Ovary (tissue), 9 donors: Measurements from ENCODE around the gene PZP. TPM values are rescaled to one million over a fixed set of nuclear protein-coding genes. Genes with fewer than 3 reads are reported as not detected.
"Not testable (repeated sequence)": the region's sequence is repeated elsewhere in the genome, so short reads cannot be mapped to it uniquely, and the experiment has no call there.

Experiments
- DNase-seq, 5 donors: peaks; one replicate each; pipeline ENCODE4 v3.0.0-alpha.2; 2019 to 2020
- H3K27ac ChIP-seq, 2 donors: fragments of 200-600 bp; one replicate each; pipeline versions ENCODE4 v1.5.1 to v1.8.0; 2019 to 2022
- H3K27me3 ChIP-seq: fragments of 200-600 bp; one replicate; pipeline ENCODE4 v1.8.0; 2022
- H3K36me3 ChIP-seq: fragments of 200-600 bp; sonication (generic); one replicate; pipeline ENCODE4 v1.5.1; 2019
- H3K4me1 ChIP-seq: one replicate; pipeline ENCODE4 v1.8.1; 2013; ENCODE audit warnings: mild to moderate bottlenecking, moderate library complexity; ENCODE audit not compliant: insufficient read depth
- H3K4me3 ChIP-seq: fragments of 200-600 bp; sonication (generic); one replicate; pipeline ENCODE4 v1.5.1; 2017
- H3K9me3 ChIP-seq, 2 donors: fragments of 200-600 bp in 1 of 2; sonication (generic) in 1 of 2; one replicate each; pipeline versions ENCODE4 v1.5.1 to v1.8.1; 2013 to 2019; ENCODE audit warnings: mild to moderate bottlenecking in 1 of 2, moderate library complexity in 1 of 2
- CTCF ChIP-seq, 3 donors: fragments of 450-650 bp in 2 of 3; fragments of 200-600 bp in 1 of 3; IDR thresholded peaks; one replicate each; pipeline versions ENCODE4 v1.5.1 to v1.8.0; 2016 to 2022; ENCODE audit warnings: antibody characterized with exemption in 3 of 3, mild to moderate bottlenecking in 1 of 3
- EP300 ChIP-seq: sonication (generic); formaldehyde crosslinking; IDR thresholded peaks from one replicate; pipeline ENCODE4 v1.6.1; 2017; ENCODE audit warnings: antibody characterized with exemption
- POLR2A ChIP-seq: fragments of 450-650 bp; IDR thresholded peaks from one replicate; pipeline ENCODE4 v1.6.1; 2017; ENCODE audit warnings: antibody characterized with exemption, mild to moderate bottlenecking, moderate library complexity
- WGBS, 3 donors: extraction: QIAGEN DNeasy Blood & Tissue Kit in 1 of 3; methylation state at CpG; one replicate each; pipeline versions ENCODE4 v1.1.5 to v1.1.7; 2013 to 2017; 5-methylcytosine and 5-hydroxymethylcytosine counted together
- intact Hi-C, 4 donors: fragments of 100-400 bp; cut with DNase I; formaldehyde crosslinking; loops; one replicate each; pipeline versions ENCODE4 v1.11.0 to v1.15.1; 2022 to 2023
- polyA plus RNA-seq, 2 donors: library from polyadenylated mRNA; stranded (reverse); fragments of 200-250 nt in 1 of 2; fragments of 350-450 nt in 1 of 2; fragmentation: Illumina TruSeq in 1 of 2; extraction: RNeasy Lipid Tissue Mini Kit (QIAGEN cat#74804) in 1 of 2; gene quantifications; one replicate each; pipeline ENCODE4 v1.2.3, GENCODE V29; 2013 to 2014
- total RNA-seq, 7 donors: library from RNA; depleted of rRNA in 2 of 7; stranded (reverse); fragments of >200 nt in 2 of 7; fragmentation: NEBNext Ultra II Directional in 3 of 7; extraction: Animal tissue kit (Norgen Biotek cat#: 25700) in 3 of 7; gene quantifications; one replicate each; pipeline versions ENCODE4 v1.1.0 to v1.2.4, GENCODE V29; 2016 to 2023
- donor health status: DM: no; HTN: no; CAD: no; lungs with moderate emphysema.
- donor health status: DM: no; HTN: no; CAD: no.
- donor health status: Bipolar disorder and iron deficiency.
- donor health status: DM: yes; HTN: yes; CAD: no.
- donor health status: DM: no; HTN: no; CAD: no.
- donor health status: DM: yes; HTN: yes; CAD: no.

PZP gene
- total and polyA plus RNA-seq, 9 donors = 0.11 to 1.1 (median 0.21) TPM; not detected in 1

GRCh38 chr12:9243999-9244649, 35.9 kb upstream of the PZP start:
- TF ChIP-seq EP300 = no peak
- TF ChIP-seq POLR2A = no peak
- no peak for TF ChIP-seq CTCF (IDR thresholded peaks at IDR 0.05)
- no peaks in the 10 kb centered on the region for H3K27me3 ChIP-seq
- DNase-seq = no peak
- H3K4me3 ChIP-seq = no peak overlapping the region
- intact Hi-C loops = no loop called here
- 86 to 93% (median 91%) methylated on average over 1 of the region's 1 CpG for WGBS, 3 donors
- H3K36me3 ChIP-seq = no peaks in the 10 kb centered on the region
- no peaks in the 10 kb centered on the region for H3K9me3 ChIP-seq
- no peak overlapping the region for H3K27ac ChIP-seq
- H3K4me1 ChIP-seq = no peaks in the 10 kb centered on the region

GRCh38 chr12:9241301-9241700, 33.1 kb upstream of the PZP start:
- 90 to 95% (median 90%) methylated on average over 3 of the region's 3 CpGs for WGBS, 3 donors
- H3K27ac ChIP-seq = no peak overlapping the region
- no peaks in the 10 kb centered on the region for H3K36me3 ChIP-seq
- no peaks in the 10 kb centered on the region for H3K27me3 ChIP-seq
- DNase-seq = no peak
- no peak for TF ChIP-seq EP300
- TF ChIP-seq POLR2A = no peak
- no peak for TF ChIP-seq CTCF (IDR thresholded peaks at IDR 0.05)
- intact Hi-C loops = no loop called here
- H3K9me3 ChIP-seq = no peaks in the 10 kb centered on the region
- H3K4me3 ChIP-seq = no peak overlapping the region
- no peaks in the 10 kb centered on the region for H3K4me1 ChIP-seq

GRCh38 chr12:9240776-9241175, 32.6 kb upstream of the PZP start:
- no peaks in the 10 kb centered on the region for H3K9me3 ChIP-seq
- no peaks in the 10 kb centered on the region for H3K4me1 ChIP-seq
- intact Hi-C loops = no loop called here
- 84 to 90% (median 87%) methylated on average over 5 of the region's 5 CpGs for WGBS, 3 donors
- H3K36me3 ChIP-seq = no peaks in the 10 kb centered on the region
- TF ChIP-seq POLR2A (no peak), CTCF (IDR thresholded peaks at IDR 0.05) (no peak), EP300 (no peak)
- no peak for DNase-seq
- no peaks in the 10 kb centered on the region for H3K27me3 ChIP-seq
- H3K4me3 ChIP-seq = no peak overlapping the region
- no peak overlapping the region for H3K27ac ChIP-seq

- WGBS, 3 donors = 28 to 46% (median 33%) methylated on average over 33 of the region's 33 CpGs
- H3K27ac ChIP-seq = not testable (repeated sequence)
Observed at GRCh38 chr12:9240004-9240635, 31.9 kb upstream of the PZP start.

GRCh38 chr12:9237286-9237685, 29.1 kb upstream of the PZP start:
- no peaks in the 10 kb centered on the region for H3K36me3 ChIP-seq
- H3K9me3 ChIP-seq = no peaks in the 10 kb centered on the region
- intact Hi-C loops = no loop called here
- WGBS, 3 donors = 77 to 100% (median 83%) methylated on average over 1 of the region's 1 CpG
- no peak for DNase-seq
- no peaks in the 10 kb centered on the region for H3K4me1 ChIP-seq
- H3K4me3 ChIP-seq = no peak overlapping the region
- H3K27ac ChIP-seq = no peak overlapping the region
- H3K27me3 ChIP-seq = no peaks in the 10 kb centered on the region
- TF ChIP-seq EP300 (no peak), CTCF (IDR thresholded peaks at IDR 0.05) (no peak), POLR2A (no peak)

More at GRCh38 chr12:9240004-9240635, 31.9 kb upstream of the PZP start:
- H3K4me3 ChIP-seq = peak overlapping the region; percentile 14
- H3K27me3 ChIP-seq, H3K9me3 ChIP-seq, H3K4me1 ChIP-seq, H3K36me3 ChIP-seq, DNase-seq, intact Hi-C loops: not testable (repeated sequence)
